RPMI8226 (cell line): Measurements from ENCODE around the gene THEM4.

ENCODE experiments used
- DNase-seq: peaks from one replicate; pipeline ENCODE4 v3.0.0-alpha.2; 2015

Gene THEM4

DNA sequence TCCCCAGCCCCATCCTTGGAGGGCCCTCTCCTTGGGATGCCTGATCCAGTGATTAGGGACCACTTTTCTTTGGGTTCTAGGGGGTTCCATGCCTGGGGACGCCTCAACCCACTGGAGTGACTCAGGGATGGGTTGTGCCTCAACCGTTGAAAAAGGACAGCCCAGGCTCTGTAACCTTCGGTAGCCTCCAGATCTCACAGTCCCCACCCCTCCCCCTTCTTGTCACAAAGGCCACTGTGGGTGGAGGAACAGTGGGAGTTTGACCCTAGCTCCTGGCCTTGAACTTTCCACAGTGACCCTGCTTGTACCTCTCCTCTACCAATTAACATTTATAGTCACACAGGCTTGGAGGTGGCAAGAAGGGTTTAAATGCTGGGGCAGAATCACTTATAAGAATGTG lies 75.1 kb downstream of the THEM4 start:
- DNase-seq, result no peak

DNA sequence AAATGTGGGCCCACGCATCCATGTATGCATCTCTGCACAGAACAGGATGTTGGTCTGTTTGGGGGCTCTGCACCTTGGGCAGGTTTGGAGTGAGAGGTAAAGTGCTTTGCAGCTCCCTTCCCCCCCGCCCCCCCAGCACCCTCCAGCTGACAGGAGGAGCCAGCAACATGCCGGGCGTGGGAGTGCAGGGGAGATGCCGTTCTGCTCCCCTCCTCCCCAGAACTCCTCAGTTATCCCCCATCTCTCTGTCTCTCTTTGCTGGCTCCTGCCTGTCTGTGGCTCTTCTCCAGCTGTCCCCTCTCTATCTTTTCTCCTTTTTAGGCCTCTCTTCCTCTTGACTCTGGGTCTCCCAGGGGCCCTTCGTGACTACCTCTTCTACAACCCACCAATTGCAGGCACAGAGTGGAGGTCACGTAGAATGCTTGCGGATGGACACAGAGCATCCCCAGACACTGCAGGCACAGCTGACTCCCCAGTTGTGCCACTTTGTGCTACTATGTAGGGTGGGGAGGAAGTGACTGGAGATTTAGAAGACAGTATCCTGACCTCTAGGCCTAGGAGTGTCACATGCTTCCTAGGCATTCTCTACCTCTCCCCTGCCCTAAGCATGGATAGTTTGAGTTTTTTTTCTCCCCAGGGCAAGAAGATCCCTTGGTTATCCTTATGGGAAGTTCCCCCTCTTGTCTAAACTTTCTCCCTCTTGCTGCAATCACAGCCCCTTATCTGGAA lies 76.0 kb downstream of the THEM4 start:
- DNase-seq, result no peak

DNA sequence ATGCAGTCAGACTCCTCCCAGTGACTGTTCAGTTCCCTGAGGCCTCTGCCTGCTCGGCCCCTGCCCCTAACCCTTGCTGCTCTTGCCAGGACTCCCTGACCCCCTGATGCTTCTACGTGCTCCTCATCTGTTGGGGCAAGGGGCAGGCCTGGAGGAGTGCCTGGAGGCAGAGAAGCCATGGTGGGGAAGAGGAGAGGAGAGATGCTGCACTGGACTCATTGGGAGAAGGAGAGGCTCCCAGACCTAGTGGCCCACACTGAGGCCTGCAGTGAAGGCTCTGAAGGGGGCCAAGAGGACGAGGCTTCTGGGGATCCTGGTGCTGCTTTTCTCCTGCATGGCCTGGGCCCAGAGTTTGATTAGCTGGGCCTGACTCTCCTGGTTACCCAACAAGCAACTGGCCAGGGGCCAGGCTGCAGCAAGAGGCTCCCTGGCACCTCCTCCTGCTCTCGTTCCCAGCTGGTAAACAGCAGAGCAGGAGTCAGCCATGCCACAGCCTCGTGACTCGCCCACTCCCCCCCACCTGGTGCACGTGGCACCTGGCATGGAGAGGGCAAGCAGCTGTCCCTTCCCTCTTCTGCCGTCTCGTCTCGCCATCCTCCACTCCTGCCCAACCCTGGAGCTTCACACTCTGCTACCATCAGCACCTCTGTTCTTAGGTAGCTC lies 76.9 kb downstream of the THEM4 start:
- DNase-seq, result peak; percentile 94

DNA sequence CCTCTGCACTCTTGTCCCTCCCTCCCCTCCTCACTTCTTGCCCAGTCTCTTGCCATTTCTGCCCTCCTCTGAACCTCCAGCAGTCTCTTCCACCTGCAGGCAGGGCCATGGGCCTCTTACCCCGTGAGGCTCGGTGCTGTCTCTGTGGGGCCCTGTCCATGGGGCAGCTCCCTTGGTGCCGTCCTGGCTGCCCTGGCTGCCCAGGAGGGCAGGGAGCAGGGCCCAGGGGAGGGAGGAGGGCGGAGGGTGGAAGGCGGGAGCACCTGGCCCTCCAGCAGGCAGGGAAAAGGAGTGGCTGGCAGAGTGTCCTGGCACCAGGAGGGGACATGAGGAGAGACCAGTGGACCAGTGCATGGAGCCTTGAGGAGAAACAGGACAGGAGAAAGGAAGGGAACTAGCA lies 77.7 kb downstream of the THEM4 start, which contains the start of gene RORC:
RORC (minus strand) TSS at position 198 of the 400 bp plus-strand sequence; CDS start at position 160, 38 bp downstream.
- peak; percentile 25 for DNase-seq

DNA sequence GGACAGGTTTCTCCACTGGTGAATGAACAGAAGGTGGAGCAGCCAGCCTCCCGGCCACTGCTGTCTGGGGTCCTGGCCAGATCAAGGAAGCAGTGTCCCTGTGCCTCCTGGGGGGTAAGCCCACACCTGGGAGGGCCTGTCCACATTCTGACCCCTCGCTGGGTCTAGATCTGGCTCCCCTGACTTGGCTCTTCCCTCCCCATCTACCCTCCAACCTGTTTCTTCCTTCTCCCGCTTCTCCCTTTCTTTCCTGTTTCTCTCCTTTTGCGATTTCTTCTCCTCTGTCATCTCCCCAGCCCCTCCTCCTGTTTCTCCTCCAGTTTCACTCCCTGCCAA lies 78.1 kb downstream of the THEM4 start:
- no peak for DNase-seq

DNA sequence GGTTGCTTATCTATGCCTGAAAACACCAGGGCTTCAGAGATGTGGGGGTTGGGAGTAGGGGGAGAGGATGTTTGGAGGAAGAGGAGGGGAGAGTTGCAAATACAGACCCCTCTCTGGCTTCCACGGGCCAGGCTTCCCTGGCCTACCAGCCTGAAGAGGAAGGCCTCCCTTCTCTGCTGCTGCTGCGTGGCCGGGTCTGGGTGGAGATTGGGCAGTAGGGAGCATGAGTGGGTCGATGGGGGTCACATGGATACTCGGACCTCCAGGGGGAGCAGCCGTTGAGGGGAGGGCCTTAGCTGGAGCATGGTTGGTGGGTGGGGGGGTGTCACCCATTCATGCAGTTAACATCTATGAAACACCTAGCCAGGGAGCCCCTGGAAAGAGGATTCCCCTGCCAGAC lies 79.3 kb downstream of the THEM4 start:
- DNase-seq, result no peak

DNA sequence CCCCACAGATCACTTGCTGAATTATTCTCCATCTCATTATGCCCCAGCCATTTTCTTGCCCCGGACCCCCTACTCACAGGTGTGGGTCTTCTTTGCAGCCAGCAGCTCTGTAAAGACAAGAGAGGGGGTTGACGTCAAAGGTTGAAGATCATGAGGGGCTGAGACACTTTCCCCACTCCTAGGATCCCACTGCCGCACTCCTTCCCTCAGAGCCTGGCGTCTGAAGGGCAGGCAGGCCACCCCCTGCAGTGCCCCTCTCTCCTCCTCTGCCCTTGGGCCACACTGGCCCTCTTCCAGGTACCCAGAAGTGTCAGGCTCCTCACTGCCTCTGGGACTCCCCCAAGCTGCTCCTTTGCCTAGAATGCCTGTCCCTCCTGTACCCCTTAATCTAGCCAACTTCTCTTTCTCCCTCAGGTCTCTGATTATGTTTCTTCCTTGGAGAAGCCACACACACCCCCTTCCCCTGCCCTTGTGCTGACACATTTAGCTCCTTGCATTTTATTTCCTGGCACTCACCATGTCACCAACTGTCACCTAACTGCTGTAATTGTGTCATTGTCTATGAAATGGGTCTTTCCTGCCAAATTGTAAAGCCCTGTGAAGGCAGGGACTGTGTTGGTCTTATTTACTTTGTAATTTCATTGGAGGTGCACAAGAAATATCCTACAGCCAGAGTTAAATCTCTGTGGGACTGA lies 79.8 kb downstream of the THEM4 start:
- no peak for DNase-seq

DNA sequence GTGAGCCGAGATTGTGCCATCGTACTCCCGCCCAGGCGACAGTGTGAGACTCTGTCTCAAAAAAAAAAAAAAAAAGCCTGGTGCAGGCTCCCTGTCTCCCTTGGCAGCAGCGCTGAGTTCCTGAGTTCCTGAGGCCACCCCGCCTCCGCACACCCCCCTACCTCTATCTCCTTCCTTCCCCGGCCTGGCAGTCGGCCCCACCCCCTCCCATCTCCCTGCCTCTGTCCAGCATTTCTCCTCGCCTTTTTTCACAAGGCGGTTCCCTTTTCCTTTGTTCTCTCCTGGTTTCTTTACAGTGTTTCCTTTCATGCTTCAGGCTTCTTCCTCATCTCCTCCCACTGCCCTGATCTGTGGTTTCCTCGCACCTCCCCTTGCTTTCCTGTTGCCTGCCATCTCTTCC lies 80.4 kb downstream of the THEM4 start:
- DNase-seq, result no peak

DNA sequence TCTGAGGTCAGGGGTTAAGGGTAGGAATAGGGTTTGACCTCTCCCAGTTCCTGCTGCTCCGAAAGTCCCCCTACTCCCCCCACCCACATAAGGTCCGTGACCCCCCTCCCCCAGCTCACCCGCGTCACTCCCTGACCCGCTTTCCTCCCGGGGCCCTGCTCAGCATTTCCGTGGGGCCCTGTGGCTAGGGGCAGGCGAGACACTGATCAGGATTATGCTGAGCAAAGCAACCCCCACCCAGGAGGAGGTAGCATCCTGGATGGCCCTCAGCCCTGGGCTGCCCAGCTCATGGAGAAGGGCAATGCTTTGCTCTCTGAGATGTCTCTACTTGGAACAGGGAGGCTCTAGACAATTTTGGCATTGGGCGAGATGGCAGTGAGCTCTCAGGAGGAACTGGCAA lies 81.5 kb downstream of the THEM4 start:
- peak; percentile 50 for DNase-seq

DNA sequence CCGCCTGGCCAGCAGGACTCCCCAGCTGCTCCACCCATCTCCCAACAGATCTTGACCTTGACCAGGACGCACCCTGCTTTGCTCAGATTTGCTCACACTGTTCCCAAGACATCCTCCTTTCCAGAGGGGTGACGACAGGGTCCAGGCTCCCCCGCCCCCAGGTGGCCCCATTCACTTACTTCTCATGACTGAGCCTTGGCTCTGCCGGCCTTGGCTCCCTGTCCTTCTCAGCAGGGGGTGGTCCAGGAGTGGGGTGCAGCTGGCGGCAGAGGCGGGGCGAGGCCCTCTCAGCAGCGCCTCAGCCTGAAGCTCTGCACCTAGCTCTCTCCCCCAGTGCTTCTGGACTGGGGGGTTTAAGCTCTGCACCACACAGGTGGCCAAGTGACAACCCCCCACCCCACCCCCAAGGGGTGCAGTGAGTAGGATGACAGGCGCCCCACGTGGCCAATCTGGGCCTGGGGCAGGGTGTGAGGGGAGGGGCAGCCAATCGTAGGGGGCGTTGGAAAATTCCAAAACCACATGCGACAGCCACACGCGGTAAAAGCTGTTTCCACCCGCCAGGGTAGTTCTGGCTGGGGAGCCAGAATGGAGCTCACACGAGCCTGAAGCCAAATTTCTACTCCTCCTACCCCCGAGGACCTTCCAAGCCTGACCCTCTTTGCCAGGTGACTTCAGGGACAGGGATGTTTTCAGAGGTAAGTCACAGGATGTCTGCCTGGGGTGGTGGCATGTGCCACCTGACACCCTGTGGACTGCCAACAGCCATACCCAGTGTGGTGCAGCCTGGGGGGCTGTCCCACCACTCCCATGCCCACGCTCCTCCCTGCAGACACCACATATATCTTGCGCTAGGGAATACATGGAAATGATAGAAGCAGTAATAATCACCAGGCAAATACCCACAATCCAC lies 83.3 kb downstream of the THEM4 start:
- DNase-seq, result peak; percentile 21

DNA sequence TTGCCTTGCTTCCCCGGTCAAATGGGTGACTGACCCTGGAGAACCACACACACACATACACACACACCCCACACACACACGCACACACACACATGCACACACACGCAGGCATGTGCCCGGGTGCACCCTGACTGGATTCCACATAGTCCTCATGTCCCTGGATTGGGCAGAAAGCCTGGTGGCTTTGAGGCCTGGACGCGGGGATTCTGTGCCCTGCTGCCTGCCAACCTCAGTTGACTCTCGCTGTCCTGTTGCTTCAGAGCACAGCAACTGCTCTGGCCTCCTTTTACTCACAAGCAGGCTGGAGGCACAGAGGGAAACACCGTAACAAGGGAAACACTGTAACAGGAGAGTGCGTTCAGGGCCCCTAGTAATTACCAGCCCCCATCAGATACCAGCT lies 84.1 kb downstream of the THEM4 start:
- DNase-seq, result no peak
